ENCODE results near the gene ZNF554. TPM values are rescaled to one million over a fixed set of nuclear protein-coding genes. Genes with fewer than 3 reads are reported as not detected.

ZNF554 gene
- total RNA-seq, 2 donors from 2014 or later, result 3.6 to 4.4 TPM

DNA sequence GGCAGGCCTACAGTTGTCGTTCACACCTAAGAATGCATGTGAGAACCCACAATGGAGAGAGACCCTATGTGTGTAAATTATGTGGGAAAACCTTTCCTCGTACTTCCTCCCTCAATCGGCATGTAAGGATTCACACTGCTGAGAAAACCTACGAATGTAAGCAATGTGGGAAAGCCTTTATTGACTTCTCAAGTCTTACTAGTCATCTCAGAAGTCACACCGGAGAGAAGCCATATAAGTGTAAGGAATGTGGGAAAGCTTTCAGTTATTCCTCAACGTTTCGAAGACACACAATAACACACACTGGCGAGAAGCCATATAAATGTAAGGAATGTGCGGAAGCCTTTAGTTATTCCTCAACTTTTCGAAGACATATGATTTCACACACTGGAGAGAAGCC, 32.9 kb downstream of the ZNF554 start:
- peaks cover 22 to 23% of the 10 kb centered on the region in 2 donors for H3K36me3 ChIP-seq (replicated peaks in 1 of 2; ENCODE audit: insufficient read depth in 1 of 2, low read depth in 2 of 2)
- 97 to 99% methylated on average over 10 of the region's 10 CpGs for whole genome bisulfite sequencing, 2 donors
- no peak for TF ChIP-seq POLR2A (IDR thresholded peaks at IDR 0.05)
- no peak for TF ChIP-seq CTCF (IDR thresholded peaks at IDR 0.05)

DNA sequence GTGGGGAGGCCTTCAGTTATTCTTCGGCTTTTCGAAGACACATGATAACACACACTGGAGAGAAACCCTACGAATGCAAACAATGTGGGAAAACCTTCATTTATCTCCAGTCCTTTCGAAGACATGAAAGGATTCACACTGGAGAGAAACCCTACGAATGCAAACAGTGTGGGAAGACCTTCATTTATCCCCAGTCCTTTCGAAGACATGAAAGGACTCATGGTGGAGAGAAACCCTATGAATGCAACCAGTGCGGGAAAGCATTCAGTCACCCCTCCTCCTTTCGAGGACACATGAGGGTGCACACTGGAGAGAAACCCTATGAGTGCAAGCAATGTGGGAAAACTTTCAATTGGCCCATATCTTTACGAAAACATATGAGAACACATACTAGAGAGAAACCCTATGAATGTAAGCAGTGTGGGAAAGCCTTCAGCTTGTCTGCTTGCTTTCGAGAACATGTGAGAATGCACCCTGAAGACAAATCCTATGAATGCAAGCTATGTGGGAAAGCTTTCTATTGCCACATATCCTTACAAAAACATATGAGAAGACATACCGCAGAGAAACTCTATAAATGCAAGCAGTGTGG, 33.4 kb downstream of the ZNF554 start:
- ATAC-seq (no peak), DNase-seq (no peak)
- peaks cover 22 to 23% of the 10 kb centered on the region in 2 donors for H3K36me3 ChIP-seq (replicated peaks in 1 of 2; ENCODE audit: insufficient read depth in 1 of 2, low read depth in 2 of 2)
- no peak overlapping the region for H3K4me3 ChIP-seq
- H3K4me1 ChIP-seq, result no peaks in the 10 kb centered on the region
- intact Hi-C loops (cut with DNase I), result no loop called here
- 94 to 96% methylated on average over 11 of the region's 11 CpGs for WGBS, 2 donors
- no peak overlapping the region for H3K27ac ChIP-seq
- H3K9me3 ChIP-seq, result peaks cover 2 to 42% (median 3%) of the 10 kb centered on the region in 3 donors
- TF ChIP-seq CTCF (IDR thresholded peaks at IDR 0.05) (no peak), POLR2A (IDR thresholded peaks at IDR 0.05) (no peak)
- no peaks in the 10 kb centered on the region for H3K27me3 ChIP-seq

More for the DNA sequence above, 32.9 kb downstream of the ZNF554 start:
- H3K4me1 ChIP-seq, result no peaks in the 10 kb centered on the region
- no peaks in the 10 kb centered on the region for H3K27me3 ChIP-seq
- no peak overlapping the region for H3K4me3 ChIP-seq
- no peak overlapping the region for H3K27ac ChIP-seq
- H3K9me3 ChIP-seq, result peaks cover 2 to 42% (median 3%) of the 10 kb centered on the region in 3 donors
- intact Hi-C loops (cut with DNase I), result no loop called here
- ATAC-seq (no peak), DNase-seq (no peak)

GRCh38 chr19:2854849-2855248, 35.2 kb downstream of the ZNF554 start:
- Histone ChIP-seq H3K4me3 (no peak overlapping the region), H3K4me1 (no peaks in the 10 kb centered on the region), H3K9me3 (peaks cover 2 to 42% (median 3%) of the 10 kb centered on the region in 3 donors), H3K36me3 (replicated peaks in 1 of 2; ENCODE audit: insufficient read depth in 1 of 2, low read depth in 2 of 2) (peaks cover 22 to 23% of the 10 kb centered on the region in 2 donors), H3K27ac (no peak overlapping the region), H3K27me3 (no peaks in the 10 kb centered on the region)
- TF ChIP-seq CTCF (IDR thresholded peaks at IDR 0.05) (no peak), POLR2A (IDR thresholded peaks at IDR 0.05) (no peak)
- intact Hi-C loops (cut with DNase I), result no loop called here
- 96 to 98% methylated on average over 3 of the region's 3 CpGs for WGBS, 2 donors
- DNase-seq, result no peak
- no peak for ATAC-seq

GRCh38 chr19:2856457-2857050, 36.9 kb downstream of the ZNF554 start:
- intact Hi-C loops (cut with DNase I), result no loop called here
- H3K4me3 ChIP-seq, result no peak overlapping the region
- DNase-seq (no peak), ATAC-seq (no peak)
- TF ChIP-seq POLR2A (IDR thresholded peaks at IDR 0.05), result no peak
- no peak for TF ChIP-seq CTCF (IDR thresholded peaks at IDR 0.05)
- H3K36me3 ChIP-seq (replicated peaks in 1 of 2; ENCODE audit: insufficient read depth in 1 of 2, low read depth in 2 of 2), result peaks cover 17 to 18% of the 10 kb centered on the region in 2 donors
- no peaks in the 10 kb centered on the region for H3K4me1 ChIP-seq
- 91 to 95% methylated on average over 5 of the region's 5 CpGs for WGBS, 2 donors
- H3K9me3 ChIP-seq, result peaks cover 2 to 42% (median 3%) of the 10 kb centered on the region in 3 donors
- no peaks in the 10 kb centered on the region for H3K27me3 ChIP-seq
- H3K27ac ChIP-seq, result no peak overlapping the region

DNA sequence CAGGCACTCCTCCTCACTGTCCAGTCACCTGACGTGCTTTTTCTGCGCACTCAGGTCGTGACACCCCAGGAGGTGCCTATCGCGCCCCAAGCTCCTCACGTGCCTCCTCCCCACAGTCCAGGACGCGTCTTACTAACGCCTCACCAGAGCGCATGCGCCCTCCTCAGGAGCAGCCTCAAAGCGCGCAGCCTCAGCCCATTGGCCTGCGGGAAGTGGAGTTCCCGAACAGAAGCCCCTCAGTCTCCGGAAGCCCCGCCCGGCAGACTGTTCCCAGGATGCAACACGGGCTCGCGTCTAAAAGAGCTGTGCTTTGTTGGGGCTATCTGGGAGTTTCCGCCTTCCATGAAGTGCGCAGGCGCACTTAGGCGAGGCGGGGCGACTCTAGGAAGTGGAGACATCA, 39.2 kb downstream of the ZNF554 start:
- Histone ChIP-seq H3K4me1 (no peaks in the 10 kb centered on the region), H3K9me3 (peaks cover 2 to 21% (median 2%) of the 10 kb centered on the region in 3 donors), H3K27ac (no peak overlapping the region), H3K36me3 (replicated peaks in 1 of 2; ENCODE audit: insufficient read depth in 1 of 2, low read depth in 2 of 2) (no peaks in the 10 kb centered on the region), H3K4me3 (no peak overlapping the region), H3K27me3 (no peaks in the 10 kb centered on the region)
- TF ChIP-seq POLR2A (IDR thresholded peaks at IDR 0.05) (no peak), CTCF (IDR thresholded peaks at IDR 0.05) (no peak)
- DNase-seq (no peak), ATAC-seq (no peak)
- intact Hi-C loops (cut with DNase I), result no loop called here
- 63 to 84% methylated on average over 22 of the region's 27 CpGs for WGBS, 2 donors
